Measurements from ENCODE around the gene ALPK1. TPM values are rescaled to one million over a fixed set of nuclear protein-coding genes. Genes with fewer than 3 reads are reported as not detected.

ALPK1 gene
- total RNA-seq, 4 donors from 2014 or later: 12.6 to 19.9 (median 14.8) TPM

GRCh38 chr4:112448306-112449132 is 151.3 kb downstream of the ALPK1 start:
- Histone ChIP-seq H3K36me3 (peaks cover 0 to 11% (median 0%) of the 10 kb centered on the region in 4 donors), H3K27ac (replicated peaks in 1 of 4) (no peak overlapping the region), H3K27me3 (no peaks in the 10 kb centered on the region), H3K4me3 (no peak overlapping the region), H3K9me3 (peaks cover 0 to 22% (median 11%) of the 10 kb centered on the region in 4 donors), H3K4me1 (no peaks in the 10 kb centered on the region)
- WGBS: 72% methylated on average over 8 of the region's 8 CpGs
- intact Hi-C loops (cut with DNase I): no loop called here
- DNase-seq (ENCODE audit: extremely low spot score): no peak
- TF ChIP-seq POLR2AphosphoS5 (IDR thresholded peaks at IDR 0.05) (no peak), POLR2A (IDR thresholded peaks at IDR 0.05; ENCODE audit: low read depth) (no peak), EP300 (IDR thresholded peaks at IDR 0.05) (no peak), CTCF (IDR thresholded peaks at IDR 0.05) (no peak)

GRCh38 chr4:112449708-112450107 is 152.5 kb downstream of the ALPK1 start:
- WGBS: 95% methylated on average over 3 of the region's 3 CpGs
- intact Hi-C loops (cut with DNase I): no loop called here

GRCh38 chr4:112451104-112451503 is 153.9 kb downstream of the ALPK1 start:
- intact Hi-C loops (cut with DNase I): no loop called here
- no peak overlapping the region for H3K4me3 ChIP-seq
- no peak overlapping the region for H3K27ac ChIP-seq (replicated peaks in 1 of 4)
- no peaks in the 10 kb centered on the region for H3K27me3 ChIP-seq
- DNase-seq (ENCODE audit: extremely low spot score): no peak
- peaks cover 0 to 6% (median 0%) of the 10 kb centered on the region in 4 donors for H3K36me3 ChIP-seq
- no peaks in the 10 kb centered on the region for H3K4me1 ChIP-seq
- peaks cover 0 to 8% (median under 1%) of the 10 kb centered on the region in 4 donors for H3K9me3 ChIP-seq
- 71% methylated on average over 4 of the region's 4 CpGs for WGBS
- TF ChIP-seq EP300 (IDR thresholded peaks at IDR 0.05) (no peak), POLR2AphosphoS5 (IDR thresholded peaks at IDR 0.05) (no peak), CTCF (IDR thresholded peaks at IDR 0.05) (no peak), POLR2A (IDR thresholded peaks at IDR 0.05; ENCODE audit: low read depth) (no peak)

More at GRCh38 chr4:112449708-112450107, 152.5 kb downstream of the ALPK1 start:
- Histone ChIP-seq H3K27ac (replicated peaks in 1 of 4) (no peak overlapping the region), H3K4me3 (no peak overlapping the region), H3K9me3 (peaks cover 0 to 18% (median 11%) of the 10 kb centered on the region in 4 donors), H3K36me3 (peaks cover 0 to 11% (median 0%) of the 10 kb centered on the region in 4 donors), H3K27me3 (no peaks in the 10 kb centered on the region), H3K4me1 (no peaks in the 10 kb centered on the region)
- DNase-seq (ENCODE audit: extremely low spot score): no peak
- TF ChIP-seq EP300 (IDR thresholded peaks at IDR 0.05) (no peak), CTCF (IDR thresholded peaks at IDR 0.05) (no peak), POLR2AphosphoS5 (IDR thresholded peaks at IDR 0.05) (no peak), POLR2A (IDR thresholded peaks at IDR 0.05; ENCODE audit: low read depth) (no peak)

GRCh38 chr4:112451831-112452230 is 154.7 kb downstream of the ALPK1 start:
- DNase-seq (ENCODE audit: extremely low spot score): no peak
- 66% methylated on average over 4 of the region's 4 CpGs for WGBS
- Histone ChIP-seq H3K4me3 (no peak overlapping the region), H3K9me3 (peaks cover 0 to 10% (median under 1%) of the 10 kb centered on the region in 4 donors), H3K36me3 (no peaks in the 10 kb centered on the region), H3K27me3 (no peaks in the 10 kb centered on the region), H3K27ac (replicated peaks in 1 of 4) (no peak overlapping the region), H3K4me1 (no peaks in the 10 kb centered on the region)
- intact Hi-C loops (cut with DNase I): no loop called here
- TF ChIP-seq EP300 (IDR thresholded peaks at IDR 0.05): no peak
- TF ChIP-seq CTCF (IDR thresholded peaks at IDR 0.05): no peak
- TF ChIP-seq POLR2AphosphoS5 (IDR thresholded peaks at IDR 0.05): no peak
- no peak for TF ChIP-seq POLR2A (IDR thresholded peaks at IDR 0.05; ENCODE audit: low read depth)

Data from esophagus muscularis mucosa (tissue), 4 donors.